ENCODE data around the gene STK32A.

- TF ChIP-seq CTCF (IDR thresholded peaks at IDR 0.05) (peak in 1 of 6 experiments; percentile 29), POLR2A (IDR thresholded peaks at IDR 0.05) (no peak)
These were observed 113.6 kb downstream of the STK32A start for GRCh38 chr5:147348451-147348850.

All from thyroid gland (tissue), 4 donors.